Natural killer cell treated with Interleukin-12 subunit alpha and Interleukin-12 subunit beta and Interleukin-15 and Interleukin-18, amount 100 ng/mL, for 72 hours (primary cell): ENCODE data around the gene SNX33. TPM values are rescaled to one million over a fixed set of nuclear protein-coding genes. Genes with fewer than 3 reads are reported as not detected.
"Not testable (repeated sequence)": the region's sequence is repeated elsewhere in the genome, so short reads cannot be mapped to it uniquely, and the experiment has no call there.

Source experiments
- ATAC-seq, 2 donors: fragments of 150-1000 bp; cut with Tn5 transposase in 1 of 2; sonication (Bioruptor Pico), chemical (Tn5 transposase) in 1 of 2; 2 replicates each; pipeline ENCODE4 v1.10.0; 2021
- DNase-seq: peaks from one replicate; pipeline ENCODE4 v3.0.0; 2022; ENCODE audit warnings: low spot score
- H3K27ac Mint-ChIP-seq, 2 donors: 1 replicate in 1 of 2; 2 replicates in 1 of 2; pipeline ENCODE4 v1.8.0; 2022; ENCODE audit warnings: mixed read lengths in 2 of 2, mild to moderate bottlenecking in 1 of 2, moderate library complexity in 1 of 2
- H3K27me3 Mint-ChIP-seq, 2 donors: 1 replicate in 1 of 2; 2 replicates in 1 of 2; pipeline ENCODE4 v1.8.0; 2022; ENCODE audit warnings: mixed read lengths in 2 of 2
- H3K36me3 Mint-ChIP-seq: one replicate; pipeline ENCODE4 v1.8.0; 2022; ENCODE audit warnings: mixed read lengths
- H3K4me1 Mint-ChIP-seq, 2 donors: 1 replicate in 1 of 2; 2 replicates in 1 of 2; pipeline ENCODE4 v1.8.0; 2022; ENCODE audit warnings: low read depth in 2 of 2, mixed read lengths in 2 of 2, mild to moderate bottlenecking in 1 of 2
- H3K4me3 Mint-ChIP-seq: one replicate; pipeline ENCODE4 v1.8.0; 2022; ENCODE audit warnings: mixed read lengths
- H3K9me3 Mint-ChIP-seq: 2 replicates; pipeline ENCODE4 v1.8.0; 2022; ENCODE audit warnings: mixed read lengths
- total RNA-seq, 2 donors: library from RNA; stranded (reverse); gene quantifications; one replicate each; pipeline ENCODE4 v1.2.3, GENCODE V29; 2022

The SNX33 gene
- total RNA-seq, 2 donors from 2014 or later: 2.6 to 3.3 TPM

DNA sequence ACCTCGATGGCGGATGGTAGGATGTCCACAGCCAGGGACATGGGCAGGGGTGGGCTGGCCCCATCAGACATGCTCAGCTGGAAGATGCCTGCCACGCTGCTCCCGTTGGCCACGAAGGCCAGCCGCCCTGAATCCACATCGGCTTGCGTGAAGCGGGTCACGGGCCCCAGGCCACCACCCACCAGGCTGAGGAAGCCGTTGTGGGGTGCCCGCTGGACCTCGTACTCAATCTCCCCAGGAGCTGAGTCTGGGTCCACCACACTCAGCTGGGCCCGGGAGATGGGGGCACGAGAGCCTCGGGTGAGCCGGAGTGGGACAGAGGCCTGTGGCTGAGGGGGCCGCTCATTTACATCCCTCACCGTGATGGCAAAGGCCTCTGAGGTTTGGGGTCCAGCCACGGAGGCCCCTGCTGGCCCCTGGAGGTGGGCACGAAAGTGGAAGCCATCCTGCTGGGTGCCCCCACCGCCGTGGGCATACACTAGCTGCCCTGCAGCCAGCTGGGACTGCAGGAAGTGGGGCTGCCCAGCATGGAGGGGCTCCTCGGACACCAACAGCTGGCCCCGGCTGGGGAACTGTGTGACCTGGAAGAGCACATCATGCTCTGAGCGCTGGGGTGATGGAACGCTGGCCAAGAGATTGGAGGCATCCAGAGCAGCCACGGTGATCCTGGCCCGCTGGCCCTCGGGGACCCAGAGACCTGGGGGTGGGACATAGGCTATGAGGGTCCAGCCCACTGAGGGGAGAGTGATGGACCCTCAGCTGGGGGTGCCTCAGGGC is 29.2 kb downstream of the SNX33 start:
- no peak for DNase-seq
- no peaks in the 10 kb centered on the region for H3K4me1 Mint-ChIP-seq
- H3K27ac Mint-ChIP-seq: no peak overlapping the region
- H3K9me3 Mint-ChIP-seq: no peaks in the 10 kb centered on the region
- no peaks in the 10 kb centered on the region for H3K27me3 Mint-ChIP-seq
- H3K4me3 Mint-ChIP-seq: no peak overlapping the region
- ATAC-seq: no peak
- no peaks in the 10 kb centered on the region for H3K36me3 Mint-ChIP-seq

DNA sequence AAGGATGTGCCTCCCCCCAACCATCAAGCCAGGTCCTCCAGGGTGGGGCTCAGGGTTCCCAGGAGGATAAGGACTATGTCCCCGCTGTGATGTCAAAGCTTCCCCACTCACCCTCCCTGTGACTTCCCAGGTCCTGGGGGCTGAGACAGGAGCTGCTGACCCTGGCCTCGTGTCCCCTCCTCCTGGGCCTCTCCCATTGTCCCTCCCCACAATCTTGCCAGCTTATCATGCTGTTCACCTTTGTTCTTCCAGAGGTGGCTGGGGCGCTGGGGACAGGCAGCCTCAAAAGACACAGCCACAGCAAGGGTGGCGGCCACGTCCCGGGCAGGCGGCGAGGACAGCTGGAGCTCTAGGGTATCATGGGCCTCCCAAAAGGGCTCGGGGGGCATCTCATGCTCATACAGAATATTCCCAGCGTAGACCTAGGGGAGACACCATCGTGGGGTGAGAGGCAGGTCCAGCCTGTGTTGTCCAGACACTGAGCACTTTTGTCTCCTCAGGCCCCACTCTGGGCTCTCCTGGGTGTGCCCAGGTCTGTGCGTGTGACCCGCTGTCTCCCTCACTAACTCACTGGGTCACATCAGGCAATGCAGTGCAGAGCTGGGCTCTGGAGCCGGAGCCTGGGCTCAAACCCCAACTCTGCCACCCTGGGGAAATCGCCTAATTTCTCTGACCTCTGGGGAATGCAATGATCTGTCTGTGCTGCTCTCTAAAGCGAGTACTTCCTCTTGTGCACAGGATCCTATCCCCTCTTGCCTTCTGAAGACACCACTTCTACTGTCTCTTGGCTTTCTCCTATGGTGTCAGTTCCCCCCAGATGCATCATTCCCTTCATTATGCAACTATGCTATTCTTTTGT is 30.0 kb downstream of the SNX33 start:
- Mint-ChIP-seq H3K27me3 (no peaks in the 10 kb centered on the region), H3K36me3 (no peaks in the 10 kb centered on the region), H3K4me3 (no peak overlapping the region), H3K9me3 (no peaks in the 10 kb centered on the region), H3K4me1 (no peaks in the 10 kb centered on the region), H3K27ac (no peak overlapping the region)
- DNase-seq (no peak), ATAC-seq (no peak)

- H3K27ac Mint-ChIP-seq, H3K4me3 Mint-ChIP-seq, ATAC-seq, H3K36me3 Mint-ChIP-seq, H3K4me1 Mint-ChIP-seq, H3K9me3 Mint-ChIP-seq, H3K27me3 Mint-ChIP-seq, DNase-seq: not testable (repeated sequence)
Observed at GRCh38 chr15:75678324-75678690, 30.6 kb downstream of the SNX33 start.

GRCh38 chr15:75680007-75680789 is 32.5 kb downstream of the SNX33 start:
- Mint-ChIP-seq H3K9me3 (no peaks in the 10 kb centered on the region), H3K4me1 (no peaks in the 10 kb centered on the region), H3K36me3 (no peaks in the 10 kb centered on the region), H3K4me3 (no peak overlapping the region), H3K27ac (no peak overlapping the region), H3K27me3 (no peaks in the 10 kb centered on the region)
- DNase-seq (no peak), ATAC-seq (no peak)

DNA sequence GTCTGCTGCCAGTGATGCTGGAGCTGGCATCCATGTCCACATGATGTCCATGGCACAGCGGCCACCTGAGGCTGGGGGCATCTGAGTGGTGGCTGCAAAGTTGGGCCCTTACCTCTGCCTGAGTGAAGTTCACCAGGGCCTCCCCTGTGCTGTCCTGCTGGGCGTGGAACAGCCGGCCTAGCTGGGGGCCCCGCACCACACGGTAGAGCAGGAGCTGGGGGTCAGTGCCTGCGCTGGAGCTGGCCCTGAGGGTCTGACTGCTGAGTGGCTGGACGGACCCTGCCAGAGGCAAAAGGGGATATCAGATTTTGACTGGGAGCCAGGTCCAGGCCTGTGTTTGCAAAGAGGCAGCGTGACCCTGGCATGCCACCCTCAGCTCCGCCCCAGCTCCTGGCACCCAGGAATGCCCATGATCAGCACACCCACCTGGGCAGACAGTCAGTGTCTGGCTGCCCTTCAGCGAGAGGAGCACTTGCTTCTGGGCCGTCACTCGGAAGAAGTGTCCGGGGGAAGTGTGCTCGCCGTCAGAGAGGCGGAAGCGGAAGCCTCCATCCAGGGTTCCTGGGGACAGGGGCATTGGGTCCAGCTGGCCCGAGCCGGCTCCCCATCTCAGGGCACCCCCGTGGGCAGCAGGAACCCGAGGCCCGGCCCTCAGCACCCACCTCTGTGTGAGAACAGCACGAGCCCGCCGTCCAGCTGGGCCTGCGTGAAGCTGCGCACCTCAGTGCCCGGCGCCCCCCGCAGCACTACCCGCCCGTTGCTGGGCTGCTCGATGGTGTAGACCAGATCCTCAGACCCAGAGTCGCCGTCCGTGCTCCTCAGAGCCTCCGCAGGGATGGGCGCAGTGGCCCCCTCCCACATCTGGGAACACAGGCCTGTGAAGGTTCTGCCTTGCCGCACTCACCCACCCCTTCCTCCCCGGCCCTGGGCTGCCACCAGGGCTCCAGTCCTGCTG is 34.7 kb downstream of the SNX33 start:
- Mint-ChIP-seq H3K27ac (no peak overlapping the region), H3K27me3 (no peaks in the 10 kb centered on the region), H3K36me3 (no peaks in the 10 kb centered on the region), H3K9me3 (no peaks in the 10 kb centered on the region), H3K4me3 (no peak overlapping the region), H3K4me1 (no peaks in the 10 kb centered on the region)
- DNase-seq (no peak), ATAC-seq (no peak)

- not testable (repeated sequence) for DNase-seq, H3K27me3 Mint-ChIP-seq
Observed at GRCh38 chr15:75683646-75684312, 36.1 kb downstream of the SNX33 start.

DNA sequence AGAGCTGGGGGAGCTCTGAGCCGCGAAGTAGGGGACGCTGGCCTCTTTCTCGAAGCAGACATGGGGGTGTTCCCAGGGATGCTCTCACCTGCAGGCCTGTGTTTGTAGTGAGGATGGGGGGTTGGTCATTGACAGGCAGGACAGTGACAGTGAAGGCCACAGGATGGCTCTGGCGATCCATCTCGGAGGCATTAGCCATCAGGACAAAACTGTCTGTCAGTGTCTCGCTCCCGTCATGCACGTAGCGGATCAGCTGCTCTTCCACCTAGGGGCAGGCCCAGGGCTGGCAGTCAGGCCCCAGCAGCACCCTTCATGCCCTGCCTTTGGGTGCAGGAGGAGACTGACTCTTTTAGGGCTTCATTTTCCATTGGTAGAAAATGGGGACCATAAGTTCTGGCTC is 36.9 kb downstream of the SNX33 start:
- no peak for ATAC-seq
- no peaks in the 10 kb centered on the region for H3K4me1 Mint-ChIP-seq
- H3K36me3 Mint-ChIP-seq: no peaks in the 10 kb centered on the region
- no peak for DNase-seq
- H3K4me3 Mint-ChIP-seq: no peak overlapping the region
- H3K27me3 Mint-ChIP-seq: no peaks in the 10 kb centered on the region
- no peaks in the 10 kb centered on the region for H3K9me3 Mint-ChIP-seq
- no peak overlapping the region for H3K27ac Mint-ChIP-seq

More at GRCh38 chr15:75683646-75684312, 36.1 kb downstream of the SNX33 start:
- not testable (repeated sequence) for H3K9me3 Mint-ChIP-seq, H3K4me3 Mint-ChIP-seq, H3K36me3 Mint-ChIP-seq, H3K4me1 Mint-ChIP-seq, H3K27ac Mint-ChIP-seq
- peak; percentile 79 to 87 for ATAC-seq

DNA sequence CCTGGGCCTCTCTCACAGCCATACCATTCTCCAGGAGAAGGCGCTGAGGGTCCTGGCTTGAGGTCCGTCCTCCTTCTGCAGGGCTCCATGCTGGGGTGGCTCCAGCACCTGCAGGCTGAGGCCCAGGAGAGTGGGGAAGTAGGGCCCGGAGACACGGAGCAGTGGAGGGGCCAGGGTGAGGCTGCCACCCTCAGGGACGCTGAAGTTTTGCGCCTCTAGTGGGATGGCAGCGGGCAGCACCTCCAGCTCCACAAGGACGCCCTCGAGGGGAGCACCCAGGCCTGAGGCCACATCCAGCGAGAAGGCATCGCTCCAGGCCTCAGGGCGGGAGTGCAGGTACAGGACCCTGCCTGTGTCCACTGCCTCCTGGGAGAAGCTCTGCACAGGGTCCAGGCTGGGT is 37.5 kb downstream of the SNX33 start:
- H3K36me3 Mint-ChIP-seq: no peaks in the 10 kb centered on the region
- no peak overlapping the region for H3K27ac Mint-ChIP-seq
- H3K9me3 Mint-ChIP-seq: no peaks in the 10 kb centered on the region
- no peak overlapping the region for H3K4me3 Mint-ChIP-seq
- ATAC-seq: no peak
- H3K4me1 Mint-ChIP-seq: no peaks in the 10 kb centered on the region
- no peak for DNase-seq
- H3K27me3 Mint-ChIP-seq: no peaks in the 10 kb centered on the region

DNA sequence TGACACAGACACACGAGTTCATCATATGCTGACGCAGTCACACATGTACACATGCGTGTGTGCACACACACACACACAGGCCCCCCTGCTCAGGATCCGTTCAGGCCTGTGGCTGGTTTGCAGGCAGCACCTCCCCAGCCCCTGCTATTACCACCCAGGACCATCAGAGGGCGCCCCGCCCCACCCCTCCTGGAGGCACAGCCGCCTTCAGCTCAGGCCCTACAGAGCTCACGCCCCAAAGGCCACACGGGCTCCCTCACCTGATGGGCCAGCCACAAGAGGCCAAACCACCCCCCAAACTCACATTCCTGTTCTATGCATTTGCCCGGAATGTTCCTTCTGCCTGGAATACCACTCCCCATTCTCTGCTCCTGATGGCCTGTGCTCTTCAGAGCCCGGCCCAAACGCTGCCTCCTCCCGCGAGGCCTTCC is 38.5 kb downstream of the SNX33 start:
- not testable (repeated sequence) for H3K4me1 Mint-ChIP-seq, H3K27me3 Mint-ChIP-seq, H3K4me3 Mint-ChIP-seq, H3K9me3 Mint-ChIP-seq, H3K27ac Mint-ChIP-seq, H3K36me3 Mint-ChIP-seq
- DNase-seq: peak; percentile 83
- ATAC-seq: peak; percentile 67 to 77

DNA sequence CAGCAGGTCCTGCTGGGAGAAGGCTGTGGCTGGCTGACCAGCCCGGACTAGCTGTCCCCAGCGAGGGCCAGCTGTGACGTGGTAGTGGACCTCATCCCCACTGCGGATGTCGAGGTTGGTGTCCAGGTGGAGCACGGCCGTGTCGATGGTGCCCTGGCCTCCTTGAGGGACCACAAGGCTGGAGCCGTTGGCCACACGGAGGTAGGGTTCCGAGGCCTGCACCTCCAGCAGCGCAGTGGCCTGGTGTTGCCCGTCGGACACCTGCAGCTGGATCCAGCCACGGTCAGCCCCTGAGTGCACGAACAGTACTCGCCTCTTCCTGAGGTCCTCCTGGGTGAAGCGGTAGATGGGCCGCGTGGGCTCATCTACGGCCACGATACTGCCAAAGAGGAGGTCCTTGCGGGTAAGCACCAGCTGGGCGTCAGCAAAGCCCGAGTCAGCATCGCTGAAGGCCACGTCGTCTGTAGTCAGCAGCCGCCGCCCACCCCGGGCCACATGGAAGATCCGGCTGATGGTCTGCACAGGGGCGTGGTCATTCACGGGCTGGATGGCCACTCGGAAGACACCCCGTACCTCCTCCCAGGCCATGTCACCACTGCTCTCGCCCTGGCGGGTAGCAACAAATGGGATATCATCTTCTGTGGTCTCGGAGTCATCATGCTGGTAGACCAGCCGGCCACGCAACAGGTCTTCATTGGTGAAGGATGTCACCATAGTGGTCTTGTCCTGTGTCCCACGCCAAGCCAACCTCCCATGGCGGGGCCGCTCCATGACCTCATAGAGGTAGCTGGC is 40.0 kb downstream of the SNX33 start:
- ATAC-seq: no peak
- Mint-ChIP-seq H3K27ac (no peak overlapping the region), H3K27me3 (peaks cover 6 to 7% of the 10 kb centered on the region in 2 donors), H3K9me3 (no peaks in the 10 kb centered on the region), H3K4me1 (peaks cover 4 to 6% of the 10 kb centered on the region in 2 donors), H3K4me3 (no peak overlapping the region), H3K36me3 (no peaks in the 10 kb centered on the region)
- no peak for DNase-seq

- ATAC-seq: no peak
- H3K4me3 Mint-ChIP-seq: no peak overlapping the region
- H3K4me1 Mint-ChIP-seq: peaks cover 4 to 6% of the 10 kb centered on the region in 2 donors
- no peak overlapping the region for H3K27ac Mint-ChIP-seq
- no peak for DNase-seq
- H3K9me3 Mint-ChIP-seq: no peaks in the 10 kb centered on the region
- H3K36me3 Mint-ChIP-seq: no peaks in the 10 kb centered on the region
- peaks cover 6 to 8% of the 10 kb centered on the region in 2 donors for H3K27me3 Mint-ChIP-seq
Observed at GRCh38 chr15:75688278-75688557, 40.5 kb downstream of the SNX33 start.

DNA sequence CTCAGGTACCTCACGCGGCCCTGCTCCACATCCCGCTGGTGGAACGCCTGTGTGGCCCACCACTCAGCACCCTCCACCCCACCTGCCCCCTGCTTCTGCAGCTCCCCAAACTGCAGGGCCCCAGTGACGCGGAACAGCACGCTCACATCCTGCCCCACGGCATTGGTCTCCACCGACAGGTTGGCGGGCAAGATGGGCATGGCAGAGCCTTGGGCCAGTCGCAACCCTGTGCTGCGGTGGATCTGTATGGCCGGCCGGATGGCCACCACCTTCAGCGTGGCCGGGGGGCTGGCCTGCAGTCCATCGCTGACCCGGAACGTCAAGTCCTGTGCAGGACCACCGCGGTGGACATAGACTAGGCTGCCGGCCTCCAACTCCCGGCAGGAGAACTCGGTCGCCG is 41.1 kb downstream of the SNX33 start:
- no peaks in the 10 kb centered on the region for H3K9me3 Mint-ChIP-seq
- no peak overlapping the region for H3K4me3 Mint-ChIP-seq
- peaks cover 4 to 6% of the 10 kb centered on the region in 2 donors for H3K4me1 Mint-ChIP-seq
- no peaks in the 10 kb centered on the region for H3K36me3 Mint-ChIP-seq
- no peak for ATAC-seq
- no peak overlapping the region for H3K27ac Mint-ChIP-seq
- no peak for DNase-seq
- peaks cover 6 to 8% of the 10 kb centered on the region in 2 donors for H3K27me3 Mint-ChIP-seq
